H1 (cell line): ENCODE measurements around the gene CUL9. TPM values are rescaled to one million over a fixed set of nuclear protein-coding genes. Genes with fewer than 3 reads are reported as not detected.

Source experiments
- CTCF ChIA-PET: fragments of 300-600 bp; sonication (Branson Sonifier 250); formaldehyde crosslinking; loops from one replicate; lab custom pipeline; 2021; ENCODE audit not compliant: partially characterized antibody; lab: Charles Lee
- POLR2A ChIA-PET: fragments of 300-600 bp; sonication (Branson Sonifier 250); formaldehyde crosslinking; loops from one replicate; lab custom pipeline; 2021; ENCODE audit warnings: inconsistent platforms; ENCODE audit not compliant: partially characterized antibody; lab: Charles Lee
- DNase-seq, 2 experiments: peaks; one replicate each; pipeline versions ENCODE4 v3.0.0 to v3.0.0-alpha.2; 2010 to 2022; ENCODE audit warnings: low spot score in 2 of 2, low read depth in 1 of 2, mixed read lengths in 1 of 2
- FAIRE-seq: peaks from 2 replicates; lab custom pipeline; 2011; peaks lifted over from hg19 to GRCh38; lab: Jason Lieb, UNC
- H2AFZ ChIP-seq: 2 replicates; pipeline ENCODE4 v1.8.1; 2012; ENCODE audit warnings: low read length, inconsistent platforms
- H2AK5ac ChIP-seq: 2 replicates; pipeline ENCODE4 v1.6.1; 2013; ENCODE audit warnings: low read depth, low read length
- H2BK120ac ChIP-seq: replicated peaks from 2 replicates; pipeline ENCODE3; 2013; ENCODE audit warnings: low read depth, low read length, inconsistent platforms
- H2BK12ac ChIP-seq: 2 replicates; pipeline ENCODE4 v1.6.1; 2013; ENCODE audit warnings: low read depth, low read length
- H2BK15ac ChIP-seq: 2 replicates; pipeline ENCODE4 v1.6.1; 2013; ENCODE audit warnings: low read length
- H2BK20ac ChIP-seq: 2 replicates; pipeline ENCODE4 v1.6.1; 2013; ENCODE audit warnings: low read length
- H2BK5ac ChIP-seq: 2 replicates; pipeline ENCODE4 v1.6.1; 2013; ENCODE audit warnings: low read depth, low read length
- H3K14ac ChIP-seq: 2 replicates; pipeline ENCODE4 v1.6.1; 2013; ENCODE audit warnings: inconsistent platforms; ENCODE audit not compliant: insufficient read length
- H3K18ac ChIP-seq: 2 replicates; pipeline ENCODE4 v1.6.1; 2013; ENCODE audit warnings: low read length; ENCODE audit errors: extremely low read depth
- H3K23ac ChIP-seq: 2 replicates; pipeline ENCODE4 v1.6.1; 2013; ENCODE audit warnings: inconsistent platforms; ENCODE audit not compliant: insufficient read length
- H3K23me2 ChIP-seq: 2 replicates; pipeline ENCODE4 v1.6.1; 2013; ENCODE audit warnings: low read depth, low read length
- H3K27ac ChIP-seq: 2 replicates; pipeline ENCODE4 v1.6.1; 2011; ENCODE audit warnings: low read depth, low read length, inconsistent platforms
- H3K27me3 ChIP-seq, 4 experiments: replicated peaks in 1 of 4; 1 replicate in 1 of 4; 2 replicates in 3 of 4; pipeline versions ENCODE4 v1.6.1 to v1.8.1; 2011 to 2013; ENCODE audit warnings: low read length in 3 of 4, mild to moderate bottlenecking in 3 of 4, inconsistent platforms in 2 of 4, mixed read lengths in 2 of 4, moderate library complexity in 1 of 4; ENCODE audit not compliant: control insufficient read depth in 3 of 4, insufficient read depth in 3 of 4; ENCODE audit errors: extremely low read depth in 1 of 4
- H3K36me3 ChIP-seq, 4 experiments: 2 replicates each; pipeline versions ENCODE4 v1.6.1 to v1.8.1; 2011 to 2013; ENCODE audit warnings: mild to moderate bottlenecking in 4 of 4, low read length in 3 of 4, moderate library complexity in 2 of 4, control low read depth in 1 of 4, inconsistent platforms in 1 of 4; ENCODE audit not compliant: insufficient read depth in 4 of 4, control insufficient read depth in 2 of 4
- H3K4ac ChIP-seq: replicated peaks from 2 replicates; pipeline ENCODE3; 2013; ENCODE audit warnings: low read length, low read depth, mixed read lengths, inconsistent platforms; ENCODE audit not compliant: insufficient read length
- H3K4me1 ChIP-seq, 4 experiments: replicated peaks in 1 of 4; 1 replicate in 1 of 4; 2 replicates in 3 of 4; pipeline versions ENCODE4 v1.6.1 to v1.8.1; 2011 to 2013; ENCODE audit warnings: low read length in 3 of 4, inconsistent platforms in 2 of 4, mixed read lengths in 1 of 4; ENCODE audit not compliant: insufficient read depth in 4 of 4, control insufficient read depth in 3 of 4
- H3K4me2 ChIP-seq, 2 experiments: 2 replicates each; pipeline versions ENCODE4 v1.6.1 to v1.8.1; 2011 to 2013; ENCODE audit warnings: low read depth in 2 of 2, low read length in 2 of 2, control low read depth in 1 of 2, inconsistent platforms in 1 of 2, mild to moderate bottlenecking in 1 of 2; ENCODE audit not compliant: insufficient read depth in 1 of 2
- H3K4me3 ChIP-seq, 4 experiments: fragments of 200-600, 300-600 bp in 1 of 4; sonication (generic), shearing (Covaris generic), sonication (Bioruptor Twin) in 1 of 4; 2 replicates each; pipeline versions ENCODE4 v1.5.1 to v1.8.1; 2011 to 2016; ENCODE audit warnings: low read length in 4 of 4, low read depth in 3 of 4, control low read depth in 2 of 4, inconsistent platforms in 2 of 4, mild to moderate bottlenecking in 2 of 4, mixed read lengths in 1 of 4, moderate library complexity in 1 of 4; ENCODE audit not compliant: insufficient read depth in 2 of 4; ENCODE audit errors: extremely low read depth in 1 of 4
- H3K56ac ChIP-seq: replicated peaks from 2 replicates; pipeline ENCODE3; 2013; ENCODE audit warnings: low read depth, mild to moderate bottlenecking, mixed read lengths, low read length, inconsistent platforms; ENCODE audit not compliant: insufficient read length
- H3K79me1 ChIP-seq: 2 replicates; pipeline ENCODE4 v1.6.1; 2013; ENCODE audit warnings: low read depth, low read length, control low read depth
- H3K79me2 ChIP-seq, 2 experiments: 2 replicates each; pipeline versions ENCODE4 v1.6.1 to v1.8.1; 2012 to 2013; ENCODE audit warnings: low read length in 2 of 2, mild to moderate bottlenecking in 2 of 2, inconsistent platforms in 1 of 2; ENCODE audit not compliant: insufficient read depth in 2 of 2, control insufficient read depth in 1 of 2
- H3K9ac ChIP-seq, 4 experiments: replicated peaks in 1 of 4; 1 replicate in 1 of 4; 2 replicates in 3 of 4; pipeline versions ENCODE4 v1.6.1 to v1.8.1; 2011 to 2013; ENCODE audit warnings: low read depth in 3 of 4, low read length in 3 of 4, control low read depth in 2 of 4, mild to moderate bottlenecking in 2 of 4, moderate library complexity in 2 of 4, inconsistent platforms in 1 of 4; ENCODE audit errors: extremely low read depth in 1 of 4
- H3K9me3 ChIP-seq, 2 experiments: 2 replicates each; pipeline versions ENCODE4 v1.6.1 to v1.8.1; 2012 to 2013; ENCODE audit warnings: mild to moderate bottlenecking in 2 of 2, moderate library complexity in 2 of 2, control low read depth in 1 of 2, inconsistent platforms in 1 of 2, low read depth in 1 of 2, low read length in 1 of 2, mixed read lengths in 1 of 2; ENCODE audit not compliant: insufficient read depth in 2 of 2
- H4K20me1 ChIP-seq, 2 experiments: replicated peaks in 1 of 2; 2 replicates each; pipeline versions ENCODE3 to v1.8.1; 2011 to 2013; ENCODE audit warnings: inconsistent platforms in 2 of 2, low read length in 2 of 2, mild to moderate bottlenecking in 1 of 2; ENCODE audit not compliant: insufficient read depth in 2 of 2, control insufficient read depth in 1 of 2
- H4K5ac ChIP-seq: 2 replicates; pipeline ENCODE4 v1.6.1; 2013; ENCODE audit warnings: low read length, low read depth, mixed read lengths, inconsistent platforms; ENCODE audit not compliant: insufficient read length
- H4K8ac ChIP-seq: 2 replicates; pipeline ENCODE4 v1.8.0; 2013; ENCODE audit warnings: mild to moderate bottlenecking, moderate library complexity, low read length, inconsistent platforms; ENCODE audit not compliant: insufficient read depth; ENCODE audit errors: extremely low read depth
- H4K91ac ChIP-seq: replicated peaks from 2 replicates; pipeline ENCODE3; 2013; ENCODE audit warnings: low read length, mixed read lengths, inconsistent platforms; ENCODE audit not compliant: insufficient read length
- SRF ChIP-seq: IDR thresholded peaks from 2 replicates; pipeline ENCODE4 v1.6.1; 2011; ENCODE audit warnings: mild to moderate bottlenecking, low read depth, low read length, moderate library complexity
- WGBS, 2 experiments: shearing (Covaris generic) in 1 of 2; methylation state at CpG; one replicate each; pipeline versions ENCODE4 v1.1.6 to v1.1.7; 2013 to 2015; ENCODE audit warnings: low lambda C conversion rate in 2 of 2, mixed read lengths in 2 of 2, inconsistent platforms in 1 of 2, low coverage in 1 of 2, missing lambda C conversion rate in 1 of 2; ENCODE audit not compliant: insufficient replicate concordance in 2 of 2, insufficient coverage in 1 of 2, insufficient read length in 1 of 2; ENCODE audit errors: extremely low coverage in 1 of 2, missing lambda C conversion rate in 1 of 2; 5-methylcytosine and 5-hydroxymethylcytosine counted together
- polyA plus RNA-seq, 7 experiments: library from polyadenylated mRNA; depleted of rRNA in 3 of 7; stranded (reverse) in 5 of 7; unstranded in 2 of 7; fragments of >200 nt in 5 of 7; fragments of 200-250 nt in 2 of 7; gene quantifications; 1 replicate in 5 of 7; 2 replicates in 1 of 7; 4 replicates in 1 of 7; pipeline versions ENCODE4 v1.2.1 to v1.2.3, GENCODE V29; 2011 to 2013; ENCODE audit warnings: missing spikeins in 2 of 7, mixed read lengths in 2 of 7
- total RNA-seq: library from RNA; stranded (reverse); fragmentation: NEBNext Ultra II Directional; extraction: Animal tissue kit (Norgen Biotek cat#: 25700); gene quantifications from 2 replicates; pipeline ENCODE4 v1.2.1, GENCODE V29; 2021

The CUL9 gene
- total and polyA plus RNA-seq, 2 of the 8 experiments (the other 6 are each of a cell fraction or from before 2014, with no cell fraction given): 7.7 to 9.8 TPM

GRCh38 chr6:43178951-43179830 is 2.8 kb upstream of the CUL9 start:
- no peak for DNase-seq
- no peak overlapping the region for H3K56ac ChIP-seq
- H3K79me2 ChIP-seq: peaks cover 0 to 7% of the 10 kb centered on the region in 2 experiments; a peak in 2 of 4 replicates
- peaks cover 3 to 18% of the 10 kb centered on the region in 2 experiments for H4K20me1 ChIP-seq
- ChIA-PET CTCF (interaction anchor here (1.2 kb wide), 1 partner anchor 9 kb away, joined by 5 read pairs; the partner anchor contains the start of gene SRF), POLR2A (interaction anchor here (0.6 to 4.0 kb wide), 8 partner anchors 7 to 102 kb away, joined by 3 to 30 read pairs (median 3); partner anchors contain the start of gene DNPH1)
- H4K5ac ChIP-seq: no peak overlapping the region
- no peak overlapping the region for H3K4me2 ChIP-seq
- H4K8ac ChIP-seq: peak overlapping the region; percentile 29; the same call in 1 of the 2 replicates
- no peak overlapping the region for H3K4me3 ChIP-seq
- H3K23ac ChIP-seq: no peak overlapping the region
- TF ChIP-seq SRF: no peak
- no peak overlapping the region for H2BK15ac ChIP-seq
- H3K9me3 ChIP-seq: no peaks in the 10 kb centered on the region
- no peak overlapping the region for H3K18ac ChIP-seq
- H3K4me1 ChIP-seq: peaks cover 0 to 3% (median 2%) of the 10 kb centered on the region in 4 experiments; a peak in 2 of 7 replicates
- H2BK120ac ChIP-seq: no peak overlapping the region
- no peak for FAIRE-seq
- no peak overlapping the region for H3K9ac ChIP-seq
- no peak overlapping the region for H3K4ac ChIP-seq
- no peak overlapping the region for H2BK12ac ChIP-seq
- H2BK20ac ChIP-seq: no peak overlapping the region
- WGBS, 2 experiments: 92% methylated on average over 20 of the region's 20 CpGs; no CpG with 5 or more reads in 1 of the 2 experiments
- no peak overlapping the region for H2BK5ac ChIP-seq
- H3K79me1 ChIP-seq: peaks cover 3% of the 10 kb centered on the region; the same call in 1 of the 2 replicates
- no peak overlapping the region for H2AK5ac ChIP-seq
- H3K27ac ChIP-seq: no peak overlapping the region
- no peak overlapping the region for H4K91ac ChIP-seq
- H3K14ac ChIP-seq: no peak overlapping the region
- peaks cover 20 to 36% (median 34%) of the 10 kb centered on the region in 4 experiments for H3K36me3 ChIP-seq
- no peaks in the 10 kb centered on the region for H3K27me3 ChIP-seq
- no peak overlapping the region for H2AFZ ChIP-seq
- H3K23me2 ChIP-seq: peaks cover 9% of the 10 kb centered on the region
